Body of pancreas (tissue), 4 donors: ENCODE results near the gene CARMIL3. TPM values are rescaled to one million over a fixed set of nuclear protein-coding genes. Genes with fewer than 3 reads are reported as not detected.

Experiments used
- ATAC-seq: fragments of 150-250 bp; one replicate; pipeline ENCODE4 v1.9.1; 2016
- DNase-seq, 4 donors: peaks; one replicate each; pipeline ENCODE4 v3.0.0-alpha.2; 2019
- H3K27ac ChIP-seq, 4 donors: fragments of 200-600 bp; sonication (generic); 1 replicate in 3 of 4; 2 replicates in 1 of 4; pipeline versions ENCODE4 v1.5.1 to v1.6.1; 2016 to 2019; ENCODE audit warnings: mild to moderate bottlenecking in 1 of 4, mixed read lengths in 1 of 4, moderate library complexity in 1 of 4
- H3K27me3 ChIP-seq, 2 donors: fragments of 200-600 bp; sonication (generic); one replicate each; pipeline ENCODE4 v1.6.0; 2016; ENCODE audit warnings: mild to moderate bottlenecking in 1 of 2
- H3K36me3 ChIP-seq, 2 donors: fragments of 200-600 bp; sonication (generic); replicated peaks in 1 of 2; 2 replicates each; pipeline ENCODE4 v1.5.1; 2016; ENCODE audit warnings: low read depth in 2 of 2; ENCODE audit not compliant: insufficient read depth in 1 of 2
- H3K4me1 ChIP-seq: fragments of 200-600 bp; sonication (generic); one replicate; pipeline ENCODE4 v1.6.0; 2016
- H3K4me3 ChIP-seq, 2 donors: fragments of 200-600 bp; sonication (generic); 1 replicate in 1 of 2; 2 replicates in 1 of 2; pipeline ENCODE4 v1.5.1; 2016 to 2019
- H3K9me3 ChIP-seq, 3 donors: fragments of 200-600 bp; sonication (generic); 1 replicate in 2 of 3; 2 replicates in 1 of 3; pipeline ENCODE4 v1.5.1; 2016
- CTCF ChIP-seq, 7 experiments: fragments of 450-650 bp in 4 of 7; fragments of 200-600 bp in 3 of 7; sonication (generic) in 3 of 7; IDR thresholded peaks; one replicate each; pipeline ENCODE4 v1.5.1; 2016 to 2019; ENCODE audit warnings: antibody characterized with exemption in 7 of 7
- POLR2A ChIP-seq, 3 donors: fragments of 450-650 bp; IDR thresholded peaks; one replicate each; pipeline ENCODE4 v1.6.1; 2016; ENCODE audit warnings: antibody characterized with exemption in 3 of 3, mild to moderate bottlenecking in 2 of 3
- WGBS, 2 donors: methylation state at CpG; one replicate each; pipeline ENCODE4 v1.1.5; 2017; 5-methylcytosine and 5-hydroxymethylcytosine counted together
- intact Hi-C: fragments of 100-400 bp; cut with DNase I; formaldehyde crosslinking; loops from one replicate; pipeline ENCODE4 v1.15.1; 2023
- total RNA-seq, 2 donors: library from RNA; depleted of rRNA; stranded (reverse); fragments of >200 nt; gene quantifications; one replicate each; pipeline ENCODE4 v1.1.0, GENCODE V29; 2016

Gene CARMIL3
- total RNA-seq, 2 donors from 2014 or later, result 0.78 to 0.99 TPM

GRCh38 chr14:24052656-24053547, 1.1 kb downstream of the CARMIL3 start:
- DNase-seq (no peak), ATAC-seq (no peak)
- TF ChIP-seq POLR2A (IDR thresholded peaks at IDR 0.05), result no peak
- no peak for TF ChIP-seq CTCF (IDR thresholded peaks at IDR 0.05)
- no peaks in the 10 kb centered on the region for H3K27me3 ChIP-seq
- WGBS, 2 donors, result 57 to 63% methylated on average over 20 of the region's 20 CpGs
- intact Hi-C loops, result loop anchor here (10.0 kb wide), 1 partner anchor 112 kb away; the partner anchor contains the start of gene IRF9
- H3K36me3 ChIP-seq, result no peaks in the 10 kb centered on the region
- no peak overlapping the region for H3K4me3 ChIP-seq
- H3K4me1 ChIP-seq, result peaks cover 20% of the 10 kb centered on the region
- H3K27ac ChIP-seq, result no peak overlapping the region
- no peaks in the 10 kb centered on the region for H3K9me3 ChIP-seq

DNA sequence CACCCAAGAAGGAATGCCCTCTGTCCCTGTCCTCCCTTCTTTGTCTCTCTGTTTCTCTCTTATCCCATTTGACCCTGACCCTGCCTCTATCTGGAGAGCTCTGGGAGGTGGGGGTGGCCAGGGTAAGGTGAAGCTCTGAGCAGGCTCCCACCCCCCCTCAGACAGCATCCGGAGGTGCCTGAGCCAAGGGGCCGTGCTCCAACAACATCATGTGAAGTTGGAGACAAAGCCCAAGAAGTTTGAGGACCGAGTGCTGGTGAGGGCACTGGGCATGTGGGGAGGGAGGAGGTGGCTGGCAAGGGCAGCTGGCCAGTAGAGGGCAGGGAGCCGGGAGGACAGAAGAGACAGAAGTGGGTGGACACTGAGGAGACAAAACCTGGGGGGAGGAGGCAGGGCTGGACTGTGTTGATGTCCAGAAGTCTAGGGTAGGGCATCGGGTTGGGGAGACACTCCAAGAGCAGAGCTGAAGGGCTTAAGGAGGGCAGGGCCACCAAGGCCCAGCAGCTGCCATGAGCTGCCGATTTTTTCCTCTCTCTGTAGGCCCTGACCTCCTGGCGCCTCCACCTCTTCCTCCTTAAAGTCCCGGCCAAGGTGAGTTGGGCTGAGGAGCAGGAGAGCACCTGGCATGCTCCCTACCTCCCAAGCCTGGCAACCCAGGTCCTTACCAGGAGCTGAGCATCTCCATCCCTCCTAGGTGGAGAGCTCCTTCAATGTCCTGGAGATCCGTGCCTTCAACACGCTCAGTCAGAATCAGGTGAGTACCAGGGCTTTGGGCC, 1.9 kb downstream of the CARMIL3 start:
- no peaks in the 10 kb centered on the region for H3K27me3 ChIP-seq
- H3K4me1 ChIP-seq, result peaks cover 24% of the 10 kb centered on the region
- H3K27ac ChIP-seq, result no peak overlapping the region
- intact Hi-C loops, result loop anchor here (10.0 kb wide), 1 partner anchor 111 kb away; the partner anchor contains the start of gene IRF9
- no peak overlapping the region for H3K4me3 ChIP-seq
- no peak for TF ChIP-seq CTCF (IDR thresholded peaks at IDR 0.05)
- TF ChIP-seq POLR2A (IDR thresholded peaks at IDR 0.05), result no peak
- 69 to 78% methylated on average over 5 to 10 of the region's 10 CpGs for WGBS, 2 donors
- ATAC-seq, result no peak
- no peak for DNase-seq
- no peaks in the 10 kb centered on the region for H3K9me3 ChIP-seq
- no peaks in the 10 kb centered on the region for H3K36me3 ChIP-seq

GRCh38 chr14:24054324-24054641, 2.5 kb downstream of the CARMIL3 start:
- 90 to 94% methylated on average over 6 of the region's 6 CpGs for WGBS, 2 donors

DNA sequence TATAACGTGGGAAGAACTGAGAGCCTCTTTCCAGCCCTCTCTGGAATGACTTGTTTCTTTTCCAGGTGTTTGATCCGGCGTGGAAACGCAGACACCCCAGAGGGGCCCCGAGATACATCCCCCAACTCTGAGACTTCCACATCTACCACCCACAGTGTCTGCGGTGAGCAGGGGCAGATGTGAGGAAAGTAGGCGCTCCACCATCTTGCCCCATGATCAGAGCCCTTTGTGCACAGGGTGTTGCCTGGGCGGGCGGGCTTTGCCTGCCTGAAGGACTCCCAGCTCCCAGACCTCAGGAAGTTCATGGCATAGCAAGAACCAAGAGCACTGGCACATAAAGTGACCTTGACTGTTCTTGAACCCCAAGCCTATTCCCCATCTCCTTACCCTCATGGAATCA, 2.8 kb downstream of the CARMIL3 start:
- H3K4me1 ChIP-seq, result peaks cover 24% of the 10 kb centered on the region
- WGBS, 2 donors, result 92 to 94% methylated on average over 3 to 9 of the region's 9 CpGs
- intact Hi-C loops, result loop anchor here (5.0 to 10.0 kb wide), 2 partner anchors 53 to 110 kb away; partner anchors contain the start of gene IRF9
- no peaks in the 10 kb centered on the region for H3K36me3 ChIP-seq
- H3K9me3 ChIP-seq, result no peaks in the 10 kb centered on the region
- H3K27me3 ChIP-seq, result no peaks in the 10 kb centered on the region
- no peak overlapping the region for H3K27ac ChIP-seq
- no peak overlapping the region for H3K4me3 ChIP-seq
- DNase-seq (no peak), ATAC-seq (no peak)
- TF ChIP-seq CTCF (IDR thresholded peaks at IDR 0.05) (no peak), POLR2A (IDR thresholded peaks at IDR 0.05) (no peak)

More at GRCh38 chr14:24054324-24054641, 2.5 kb downstream of the CARMIL3 start:
- DNase-seq (no peak), ATAC-seq (no peak)
- no peaks in the 10 kb centered on the region for H3K27me3 ChIP-seq
- no peaks in the 10 kb centered on the region for H3K36me3 ChIP-seq
- intact Hi-C loops, result loop anchor here (10.0 kb wide), 1 partner anchor 111 kb away; the partner anchor contains the start of gene IRF9
- TF ChIP-seq POLR2A (IDR thresholded peaks at IDR 0.05) (no peak), CTCF (IDR thresholded peaks at IDR 0.05) (no peak)
- peaks cover 24% of the 10 kb centered on the region for H3K4me1 ChIP-seq
- H3K27ac ChIP-seq, result no peak overlapping the region
- no peaks in the 10 kb centered on the region for H3K9me3 ChIP-seq
- no peak overlapping the region for H3K4me3 ChIP-seq
